Liver (tissue), 9 donors: ENCODE data around the gene RAB17. TPM values are rescaled to one million over a fixed set of nuclear protein-coding genes. Genes with fewer than 3 reads are reported as not detected.
A peak's percentile ranks its signal among the peaks of the same experiment; 100 is the strongest.

Experiments used
- DNase-seq: peaks from one replicate; pipeline ENCODE4 v3.0.0-alpha.2; 2017; ENCODE audit warnings: low spot score
- H3K27ac ChIP-seq, 2 donors: one replicate each; pipeline ENCODE4 v1.7.0; 2013; ENCODE audit warnings: inconsistent platforms in 2 of 2, low read length in 2 of 2, control low read depth in 1 of 2, low read depth in 1 of 2, mild to moderate bottlenecking in 1 of 2
- H3K27me3 ChIP-seq, 4 donors: one replicate each; pipeline versions ENCODE4 v1.6.1 to v1.7.0; 2013; ENCODE audit warnings: low read length in 3 of 4, inconsistent platforms in 1 of 4, mild to moderate bottlenecking in 1 of 4, moderate library complexity in 1 of 4; ENCODE audit not compliant: control insufficient read depth in 4 of 4, insufficient read depth in 4 of 4
- H3K36me3 ChIP-seq, 4 donors: one replicate each; pipeline versions ENCODE4 v1.6.1 to v1.7.0; 2013; ENCODE audit warnings: low read length in 3 of 4, mild to moderate bottlenecking in 3 of 4, low read depth in 1 of 4, moderate library complexity in 1 of 4; ENCODE audit not compliant: control insufficient read depth in 4 of 4, insufficient read depth in 3 of 4
- H3K4me1 ChIP-seq, 4 donors: one replicate each; pipeline versions ENCODE4 v1.6.1 to v1.7.0; 2013; ENCODE audit warnings: low read length in 3 of 4, mild to moderate bottlenecking in 3 of 4, moderate library complexity in 1 of 4; ENCODE audit not compliant: control insufficient read depth in 4 of 4, insufficient read depth in 4 of 4
- H3K4me3 ChIP-seq, 3 donors: one replicate each; pipeline versions ENCODE4 v1.6.1 to v1.7.0; 2013; ENCODE audit warnings: low read length in 3 of 3, control low read depth in 1 of 3, low read depth in 1 of 3, mild to moderate bottlenecking in 1 of 3
- H3K9ac ChIP-seq, 2 donors: one replicate each; pipeline ENCODE4 v1.7.0; 2013; ENCODE audit warnings: low read length in 2 of 2, mild to moderate bottlenecking in 2 of 2, moderate library complexity in 2 of 2, control low read depth in 1 of 2, low read depth in 1 of 2
- H3K9me3 ChIP-seq, 4 donors: one replicate each; pipeline versions ENCODE4 v1.6.1 to v1.7.0; 2013; ENCODE audit warnings: low read length in 3 of 4; ENCODE audit not compliant: control insufficient read depth in 4 of 4
- EGR1 ChIP-seq, 2 donors: IDR thresholded peaks; 2 replicates each; pipeline ENCODE4 v1.6.1; 2016 to 2018; ENCODE audit warnings: antibody characterized with exemption in 2 of 2, low read depth in 2 of 2
- FOXA1 ChIP-seq: IDR thresholded peaks from 2 replicates; pipeline ENCODE4 v1.6.1; 2016; ENCODE audit warnings: antibody characterized with exemption
- HNF4G ChIP-seq: IDR thresholded peaks from 2 replicates; pipeline ENCODE4 v1.6.1; 2016; ENCODE audit warnings: antibody characterized with exemption
- JUND ChIP-seq, 2 donors: IDR thresholded peaks; 2 replicates each; pipeline ENCODE4 v1.6.1; 2016; ENCODE audit warnings: antibody characterized with exemption in 2 of 2
- NR2F2 ChIP-seq: IDR thresholded peaks from 2 replicates; pipeline ENCODE4 v1.6.1; 2016; ENCODE audit warnings: antibody characterized with exemption
- RAD21 ChIP-seq, 2 donors: IDR thresholded peaks; 2 replicates each; pipeline ENCODE4 v1.6.1; 2016; ENCODE audit warnings: antibody characterized with exemption in 2 of 2, mild to moderate bottlenecking in 2 of 2
- RXRA ChIP-seq, 2 donors: IDR thresholded peaks; 2 replicates each; pipeline ENCODE4 v1.6.1; 2017 to 2018; ENCODE audit warnings: antibody characterized with exemption in 2 of 2, mild to moderate bottlenecking in 1 of 2
- SP1 ChIP-seq: IDR thresholded peaks from 2 replicates; pipeline ENCODE4 v1.6.1; 2018; ENCODE audit warnings: antibody characterized with exemption, mild to moderate bottlenecking
- TAF1 ChIP-seq: conservative IDR thresholded peaks from 2 replicates; pipeline ENCODE4 v1.6.1; 2016; ENCODE audit warnings: antibody characterized with exemption, mild to moderate bottlenecking
- YY1 ChIP-seq: IDR thresholded peaks from 2 replicates; pipeline ENCODE4 v1.6.1; 2016; ENCODE audit warnings: antibody characterized with exemption, mild to moderate bottlenecking
- WGBS: extraction: QIAGEN DNeasy Blood & Tissue Kit; methylation state at CpG from one replicate; pipeline ENCODE4 v1.1.7; 2013; 5-methylcytosine and 5-hydroxymethylcytosine counted together
- polyA plus RNA-seq, 2 donors: library from polyadenylated mRNA; stranded (reverse) in 1 of 2; unstranded in 1 of 2; fragments of 200-250 nt in 1 of 2; fragments of >200 nt in 1 of 2; fragmentation: Nextera tagmentation in 1 of 2; extraction: Ambion mirVana in 1 of 2; gene quantifications; one replicate each; pipeline versions ENCODE4 v1.2.1 to v1.2.3, GENCODE V29; 2013 to 2015
- total RNA-seq, 2 donors: library from RNA; depleted of rRNA; stranded (reverse); fragments of >200 nt; gene quantifications; one replicate each; pipeline ENCODE4 v1.2.3, GENCODE V29; 2014
- TF ChIP-seq, protein P1 (sequence below): IDR thresholded peaks from 2 replicates; pipeline ENCODE4 v1.6.1; 2016; ENCODE audit warnings: antibody characterized with exemption
- TF ChIP-seq, protein P2 (sequence below): IDR thresholded peaks from 2 replicates; pipeline ENCODE4 v1.6.1; 2016; ENCODE audit warnings: antibody characterized with exemption, mild to moderate bottlenecking
- TF ChIP-seq, protein P3 (sequence below): IDR thresholded peaks from 2 replicates; pipeline ENCODE4 v1.6.1; 2016; ENCODE audit warnings: antibody characterized with exemption
- donor health status: healthy.
- donor health status: healthy.
- donor health status: healthy.
- donor health status: healthy.
- donor health status: healthy.

The RAB17 gene
- total and polyA plus RNA-seq, 4 donors, result 17.8 to 96.5 (median 74.9) TPM

DNA sequence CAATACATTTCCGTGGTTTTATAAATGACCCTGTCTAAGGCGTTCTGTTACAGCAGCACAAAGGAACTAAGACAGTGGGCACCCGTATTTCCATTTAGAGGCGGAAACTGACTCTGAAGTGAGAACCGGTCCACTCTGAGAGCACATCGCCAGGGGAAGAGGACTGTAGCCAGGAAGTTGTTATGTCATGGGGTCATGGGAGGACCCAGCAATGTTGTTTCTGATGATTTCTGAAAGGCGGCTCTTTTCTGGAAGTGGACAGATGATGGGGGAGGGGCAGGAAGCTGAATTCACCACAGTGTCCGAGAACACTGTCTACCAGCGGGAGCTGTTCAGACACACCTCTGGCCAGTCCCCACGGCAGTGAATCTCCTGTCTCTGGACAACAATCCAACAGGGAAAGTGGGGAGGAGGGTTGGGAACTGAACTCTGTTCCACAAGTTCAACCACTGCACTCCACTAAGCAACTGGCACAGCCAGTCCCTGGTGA is 34.7 kb upstream of the RAB17 start:
- peak overlapping the region in 1 of 2 donors; percentile 47 for H3K27ac ChIP-seq
- TF ChIP-seq RXRA (IDR thresholded peaks at IDR 0.05) (peak in 1 of 2 donors; percentile 45), YY1 (no peak), HNF4G (no peak), NR2F2 (peak; percentile 63), RAD21 (IDR thresholded peaks at IDR 0.05) (peak in 1 of 2 donors; percentile 5), EGR1 (IDR thresholded peaks at IDR 0.05; ENCODE audit: low read depth in 2 of 2) (peak in 1 of 2 donors; percentile 17)
- TF ChIP-seq, protein P1, sequence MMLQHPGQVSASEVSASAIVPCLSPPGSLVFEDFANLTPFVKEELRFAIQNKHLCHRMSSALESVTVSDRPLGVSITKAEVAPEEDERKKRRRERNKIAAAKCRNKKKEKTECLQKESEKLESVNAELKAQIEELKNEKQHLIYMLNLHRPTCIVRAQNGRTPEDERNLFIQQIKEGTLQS, result no peak
- WGBS, result 71% methylated on average over 10 of the region's 10 CpGs
- H3K9ac ChIP-seq, result no peak overlapping the region
- no peaks in the 10 kb centered on the region for H3K9me3 ChIP-seq
- no peaks in the 10 kb centered on the region for H3K36me3 ChIP-seq
- H3K4me1 ChIP-seq, result peaks cover 0 to 8% (median 6%) of the 10 kb centered on the region in 4 donors
- no peaks in the 10 kb centered on the region for H3K27me3 ChIP-seq
- no peak overlapping the region for H3K4me3 ChIP-seq
- DNase-seq, result no peak

DNA sequence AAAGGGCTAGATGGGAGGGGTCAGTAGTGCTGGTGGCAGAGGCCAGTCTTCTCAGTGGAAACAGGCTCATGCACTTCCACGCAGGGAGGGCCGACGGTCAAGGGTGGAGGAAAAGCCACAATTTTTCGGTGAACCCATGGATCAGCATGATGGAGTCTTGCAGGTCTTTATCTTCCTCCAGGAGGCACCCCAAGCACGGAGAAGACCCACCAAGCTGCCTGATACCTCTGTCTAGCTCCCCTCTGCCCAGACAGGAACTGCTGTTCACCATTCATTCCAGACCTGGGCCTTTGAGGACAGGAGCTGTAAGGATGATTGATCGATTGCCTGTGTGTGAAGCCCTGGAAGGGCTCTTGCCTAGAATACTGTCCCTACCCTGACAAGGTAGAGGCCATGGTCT is 34.0 kb upstream of the RAB17 start:
- no peak for TF ChIP-seq EGR1 (IDR thresholded peaks at IDR 0.05; ENCODE audit: low read depth in 2 of 2)
- TF ChIP-seq JUND (IDR thresholded peaks at IDR 0.05), result no peak
- no peak for TF ChIP-seq YY1
- TF ChIP-seq TAF1, result no peak
- no peak for TF ChIP-seq FOXA1
- TF ChIP-seq, protein P2, sequence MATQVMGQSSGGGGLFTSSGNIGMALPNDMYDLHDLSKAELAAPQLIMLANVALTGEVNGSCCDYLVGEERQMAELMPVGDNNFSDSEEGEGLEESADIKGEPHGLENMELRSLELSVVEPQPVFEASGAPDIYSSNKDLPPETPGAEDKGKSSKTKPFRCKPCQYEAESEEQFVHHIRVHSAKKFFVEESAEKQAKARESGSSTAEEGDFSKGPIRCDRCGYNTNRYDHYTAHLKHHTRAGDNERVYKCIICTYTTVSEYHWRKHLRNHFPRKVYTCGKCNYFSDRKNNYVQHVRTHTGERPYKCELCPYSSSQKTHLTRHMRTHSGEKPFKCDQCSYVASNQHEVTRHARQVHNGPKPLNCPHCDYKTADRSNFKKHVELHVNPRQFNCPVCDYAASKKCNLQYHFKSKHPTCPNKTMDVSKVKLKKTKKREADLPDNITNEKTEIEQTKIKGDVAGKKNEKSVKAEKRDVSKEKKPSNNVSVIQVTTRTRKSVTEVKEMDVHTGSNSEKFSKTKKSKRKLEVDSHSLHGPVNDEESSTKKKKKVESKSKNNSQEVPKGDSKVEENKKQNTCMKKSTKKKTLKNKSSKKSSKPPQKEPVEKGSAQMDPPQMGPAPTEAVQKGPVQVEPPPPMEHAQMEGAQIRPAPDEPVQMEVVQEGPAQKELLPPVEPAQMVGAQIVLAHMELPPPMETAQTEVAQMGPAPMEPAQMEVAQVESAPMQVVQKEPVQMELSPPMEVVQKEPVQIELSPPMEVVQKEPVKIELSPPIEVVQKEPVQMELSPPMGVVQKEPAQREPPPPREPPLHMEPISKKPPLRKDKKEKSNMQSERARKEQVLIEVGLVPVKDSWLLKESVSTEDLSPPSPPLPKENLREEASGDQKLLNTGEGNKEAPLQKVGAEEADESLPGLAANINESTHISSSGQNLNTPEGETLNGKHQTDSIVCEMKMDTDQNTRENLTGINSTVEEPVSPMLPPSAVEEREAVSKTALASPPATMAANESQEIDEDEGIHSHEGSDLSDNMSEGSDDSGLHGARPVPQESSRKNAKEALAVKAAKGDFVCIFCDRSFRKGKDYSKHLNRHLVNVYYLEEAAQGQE, result no peak
- no peak for TF ChIP-seq RAD21 (IDR thresholded peaks at IDR 0.05)
- TF ChIP-seq SP1, result no peak
- WGBS, result 97% methylated on average over 6 of the region's 6 CpGs

DNA sequence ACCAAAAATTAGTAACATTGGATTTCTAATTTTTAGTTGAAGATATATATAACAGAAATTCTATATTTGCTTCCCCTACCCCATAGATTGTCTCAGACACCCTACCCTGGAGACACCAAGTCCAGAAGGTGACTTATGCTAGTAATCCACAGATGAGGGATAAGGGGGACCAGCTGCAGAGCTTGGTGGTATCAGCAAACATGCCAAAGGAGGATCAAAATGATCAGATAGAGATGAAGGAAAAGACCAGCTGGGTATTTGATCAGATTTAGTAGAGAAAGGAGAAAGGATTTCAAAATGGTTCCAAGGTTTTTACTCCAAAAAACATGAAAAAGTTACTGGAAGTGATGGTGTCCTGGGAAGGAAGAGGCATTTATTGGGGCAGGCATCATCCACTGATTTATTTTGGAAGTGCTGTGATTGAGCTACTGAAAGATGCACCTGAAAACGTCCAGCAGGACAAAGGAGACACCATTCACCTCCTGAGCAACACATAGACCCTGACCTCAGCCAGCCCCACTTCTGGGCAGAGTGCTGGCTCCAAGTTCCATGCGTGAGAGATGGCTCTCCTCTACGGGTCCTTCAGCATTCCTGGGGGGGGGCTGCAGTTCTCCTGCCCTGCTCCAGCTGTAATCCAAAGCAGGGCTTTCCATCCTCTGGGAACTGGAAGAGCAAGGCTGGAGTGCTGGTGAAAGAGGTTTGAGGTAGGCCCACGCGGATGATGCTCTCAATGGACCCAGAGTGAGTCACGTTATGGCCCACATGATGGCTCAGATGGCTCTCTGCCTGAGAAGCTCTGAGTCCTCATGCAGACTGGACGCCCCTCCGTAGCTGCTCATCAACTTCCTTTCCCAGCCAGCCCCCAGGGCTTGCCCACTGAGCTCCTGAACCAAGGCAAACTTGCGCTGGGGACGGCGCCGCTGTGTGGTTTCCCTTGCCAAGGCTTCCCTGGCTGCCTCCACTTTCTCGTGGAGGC is 33.2 kb upstream of the RAB17 start:
- no peak for TF ChIP-seq HNF4G
- TF ChIP-seq, protein P1, result no peak
- TF ChIP-seq, protein P3, sequence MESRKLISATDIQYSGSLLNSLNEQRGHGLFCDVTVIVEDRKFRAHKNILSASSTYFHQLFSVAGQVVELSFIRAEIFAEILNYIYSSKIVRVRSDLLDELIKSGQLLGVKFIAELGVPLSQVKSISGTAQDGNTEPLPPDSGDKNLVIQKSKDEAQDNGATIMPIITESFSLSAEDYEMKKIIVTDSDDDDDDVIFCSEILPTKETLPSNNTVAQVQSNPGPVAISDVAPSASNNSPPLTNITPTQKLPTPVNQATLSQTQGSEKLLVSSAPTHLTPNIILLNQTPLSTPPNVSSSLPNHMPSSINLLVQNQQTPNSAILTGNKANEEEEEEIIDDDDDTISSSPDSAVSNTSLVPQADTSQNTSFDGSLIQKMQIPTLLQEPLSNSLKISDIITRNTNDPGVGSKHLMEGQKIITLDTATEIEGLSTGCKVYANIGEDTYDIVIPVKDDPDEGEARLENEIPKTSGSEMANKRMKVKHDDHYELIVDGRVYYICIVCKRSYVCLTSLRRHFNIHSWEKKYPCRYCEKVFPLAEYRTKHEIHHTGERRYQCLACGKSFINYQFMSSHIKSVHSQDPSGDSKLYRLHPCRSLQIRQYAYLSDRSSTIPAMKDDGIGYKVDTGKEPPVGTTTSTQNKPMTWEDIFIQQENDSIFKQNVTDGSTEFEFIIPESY, result no peak
- Histone ChIP-seq H3K9ac (no peak overlapping the region), H3K36me3 (no peaks in the 10 kb centered on the region), H3K27ac (no peak overlapping the region), H3K4me3 (no peak overlapping the region), H3K4me1 (peaks cover 0 to 8% (median 6%) of the 10 kb centered on the region in 4 donors), H3K27me3 (no peaks in the 10 kb centered on the region), H3K9me3 (no peaks in the 10 kb centered on the region)
- WGBS, result 86% methylated on average over 13 of the region's 13 CpGs
- DNase-seq, result no peak

More for the DNA sequence above, 34.0 kb upstream of the RAB17 start:
- Histone ChIP-seq H3K9ac (no peak overlapping the region), H3K36me3 (no peaks in the 10 kb centered on the region), H3K27me3 (no peaks in the 10 kb centered on the region), H3K27ac (no peak overlapping the region), H3K4me3 (no peak overlapping the region), H3K4me1 (peaks cover 0 to 8% (median 6%) of the 10 kb centered on the region in 4 donors), H3K9me3 (no peaks in the 10 kb centered on the region)
- no peak for DNase-seq
